ENCODE data around the gene IRAK4. TPM values are rescaled to one million over a fixed set of nuclear protein-coding genes. Genes with fewer than 3 reads are reported as not detected.

The IRAK4 gene
- total RNA-seq, 2 experiments from 2014 or later, result 24.2 to 24.5 TPM

GRCh38 chr12:43786899-43787693, 28.3 kb downstream of the IRAK4 start:
- Mint-ChIP-seq H3K9me3 (no peaks in the 10 kb centered on the region), H3K27ac (peak overlapping the region; percentile 24), H3K36me3 (ENCODE audit: low read depth) (peaks cover 11% of the 10 kb centered on the region), H3K4me1 (ENCODE audit: low read depth) (no peaks in the 10 kb centered on the region), H3K4me3 (no peak overlapping the region), H3K27me3 (ENCODE audit: low read depth) (no peaks in the 10 kb centered on the region)
- intact Hi-C loops (cut with micrococcal nuclease), result no loop called here
- CTCF ChIA-PET, result no interaction called here
- DNase-seq, result no peak

- Mint-ChIP-seq H3K4me3 (no peak overlapping the region), H3K36me3 (ENCODE audit: low read depth) (peaks cover 19% of the 10 kb centered on the region), H3K4me1 (ENCODE audit: low read depth) (no peaks in the 10 kb centered on the region), H3K9me3 (no peaks in the 10 kb centered on the region), H3K27me3 (ENCODE audit: low read depth) (no peaks in the 10 kb centered on the region), H3K27ac (no peak overlapping the region)
- CTCF ChIA-PET, result no interaction called here
- intact Hi-C loops (cut with micrococcal nuclease), result no loop called here
- DNase-seq, result no peak
Measured at GRCh38 chr12:43789941-43790340, 31.2 kb downstream of the IRAK4 start.

GRCh38 chr12:43795716-43796280, 37.0 kb downstream of the IRAK4 start:
- H3K36me3 Mint-ChIP-seq (ENCODE audit: low read depth), result peaks cover 27% of the 10 kb centered on the region
- no peaks in the 10 kb centered on the region for H3K9me3 Mint-ChIP-seq
- H3K4me1 Mint-ChIP-seq (ENCODE audit: low read depth), result peaks cover 12% of the 10 kb centered on the region
- peak overlapping the region; percentile 80 for H3K27ac Mint-ChIP-seq
- CTCF ChIA-PET, result interaction anchor here (0.8 to 1.0 kb wide), 2 partner anchors 17 to 37 kb away, joined by 3 read pairs; no protein-coding TSS in a partner anchor
- intact Hi-C loops (cut with micrococcal nuclease), result no loop called here
- DNase-seq, result no peak
- H3K4me3 Mint-ChIP-seq, result no peak overlapping the region
- no peaks in the 10 kb centered on the region for H3K27me3 Mint-ChIP-seq (ENCODE audit: low read depth)

GRCh38 chr12:43797561-43798217, 38.9 kb downstream of the IRAK4 start:
- intact Hi-C loops (cut with micrococcal nuclease), result loop anchor here (1.0 kb wide), 1 partner anchor 8 kb away; no protein-coding TSS in a partner anchor
- CTCF ChIA-PET, result no interaction called here
- no peak overlapping the region for H3K4me3 Mint-ChIP-seq
- H3K4me1 Mint-ChIP-seq (ENCODE audit: low read depth), result peaks cover 12% of the 10 kb centered on the region
- DNase-seq, result no peak
- H3K27me3 Mint-ChIP-seq (ENCODE audit: low read depth), result no peaks in the 10 kb centered on the region
- H3K27ac Mint-ChIP-seq, result peak overlapping the region; percentile 46
- H3K36me3 Mint-ChIP-seq (ENCODE audit: low read depth), result peaks cover 27% of the 10 kb centered on the region
- no peaks in the 10 kb centered on the region for H3K9me3 Mint-ChIP-seq

- peaks cover 36% of the 10 kb centered on the region for H3K4me1 Mint-ChIP-seq (ENCODE audit: low read depth)
- H3K27me3 Mint-ChIP-seq (ENCODE audit: low read depth), result no peaks in the 10 kb centered on the region
- peak; percentile 10 for DNase-seq
- H3K27ac Mint-ChIP-seq, result peak overlapping the region; percentile 100
- H3K36me3 Mint-ChIP-seq (ENCODE audit: low read depth), result peaks cover 10% of the 10 kb centered on the region
- H3K9me3 Mint-ChIP-seq, result no peaks in the 10 kb centered on the region
- CTCF ChIA-PET, result interaction anchor here (0.6 to 2.5 kb wide), 7 partner anchors 10 to 78 kb away, joined by 3 to 11 read pairs (median 4); partner anchors contain the start of genes IRAK4 and PUS7L
- intact Hi-C loops (cut with micrococcal nuclease), result loop anchor here (1.0 to 10.0 kb wide), 4 partner anchors 8 to 1922 kb away; partner anchors contain the start of gene ARID2
- H3K4me3 Mint-ChIP-seq, result peak overlapping the region; percentile 98
Measured at GRCh38 chr12:43805149-43805859, 46.6 kb downstream of the IRAK4 start.

GRCh38 chr12:43805860-43806736, 47.3 kb downstream of the IRAK4 start, which contains the start of gene TWF1:
TWF1 (minus strand) TSS chr12:43806317; CDS start chr12:43806245, 72 bp downstream.
- intact Hi-C loops (cut with micrococcal nuclease), result loop anchor here (1.0 to 10.0 kb wide), 8 partner anchors 9 to 1921 kb away; partner anchors contain the start of genes ARID2, IRAK4, PPHLN1 and PUS7L
- Mint-ChIP-seq H3K36me3 (ENCODE audit: low read depth) (peaks cover 6% of the 10 kb centered on the region), H3K4me3 (peak within 1 kb of the TSS; percentile 98), H3K27me3 (ENCODE audit: low read depth) (no peaks in the 10 kb centered on the region), H3K4me1 (ENCODE audit: low read depth) (peaks cover 39% of the 10 kb centered on the region), H3K27ac (peak within 1 kb of the TSS; percentile 100), H3K9me3 (no peaks in the 10 kb centered on the region)
- CTCF ChIA-PET, result interaction anchor here (1.9 to 2.5 kb wide), 3 partner anchors 27 to 77 kb away, joined by 5 to 11 read pairs (median 6); partner anchors contain the start of genes IRAK4 and PUS7L
- DNase-seq, result peak; percentile 88

- H3K9me3 Mint-ChIP-seq, result no peaks in the 10 kb centered on the region
- DNase-seq, result no peak
- CTCF ChIA-PET, result interaction anchor here (2.0 to 2.5 kb wide), 2 partner anchors 27 to 76 kb away, joined by 5 to 11 read pairs; no protein-coding TSS in a partner anchor
- peaks cover 5% of the 10 kb centered on the region for H3K36me3 Mint-ChIP-seq (ENCODE audit: low read depth)
- no peaks in the 10 kb centered on the region for H3K27me3 Mint-ChIP-seq (ENCODE audit: low read depth)
- H3K4me1 Mint-ChIP-seq (ENCODE audit: low read depth), result peaks cover 44% of the 10 kb centered on the region
- peak overlapping the region; percentile 100 for H3K27ac Mint-ChIP-seq
- H3K4me3 Mint-ChIP-seq, result peak overlapping the region; percentile 98
- intact Hi-C loops (cut with micrococcal nuclease), result loop anchor here (1.0 to 10.0 kb wide), 6 partner anchors 30 to 1921 kb away; partner anchors contain the start of genes ARID2, IRAK4, PPHLN1 and PUS7L
Measured at GRCh38 chr12:43806737-43807072, 48.0 kb downstream of the IRAK4 start.

- intact Hi-C loops (cut with micrococcal nuclease), result loop anchor here (5.0 to 10.0 kb wide), 2 partner anchors 1037 to 1920 kb away; partner anchors contain the start of gene ARID2
- H3K27me3 Mint-ChIP-seq (ENCODE audit: low read depth), result no peaks in the 10 kb centered on the region
- peak overlapping the region; percentile 98 for H3K4me3 Mint-ChIP-seq
- H3K27ac Mint-ChIP-seq, result peak overlapping the region; percentile 100
- peaks cover 5% of the 10 kb centered on the region for H3K36me3 Mint-ChIP-seq (ENCODE audit: low read depth)
- CTCF ChIA-PET, result interaction anchor here (2.0 to 2.5 kb wide), 2 partner anchors 26 to 75 kb away, joined by 5 to 11 read pairs; no protein-coding TSS in a partner anchor
- DNase-seq, result no peak
- no peaks in the 10 kb centered on the region for H3K9me3 Mint-ChIP-seq
- H3K4me1 Mint-ChIP-seq (ENCODE audit: low read depth), result peaks cover 49% of the 10 kb centered on the region
Measured at GRCh38 chr12:43807386-43807785, 48.6 kb downstream of the IRAK4 start.

GRCh38 chr12:43812057-43812456, 53.3 kb downstream of the IRAK4 start:
- DNase-seq, result no peak
- CTCF ChIA-PET, result no interaction called here
- intact Hi-C loops (cut with micrococcal nuclease), result no loop called here
- no peak overlapping the region for H3K4me3 Mint-ChIP-seq
- H3K27me3 Mint-ChIP-seq (ENCODE audit: low read depth), result no peaks in the 10 kb centered on the region
- H3K4me1 Mint-ChIP-seq (ENCODE audit: low read depth), result peaks cover 34% of the 10 kb centered on the region
- no peaks in the 10 kb centered on the region for H3K9me3 Mint-ChIP-seq
- H3K36me3 Mint-ChIP-seq (ENCODE audit: low read depth), result no peaks in the 10 kb centered on the region
- H3K27ac Mint-ChIP-seq, result no peak overlapping the region

GRCh38 chr12:43812926-43813325, 54.2 kb downstream of the IRAK4 start:
- Mint-ChIP-seq H3K27ac (no peak overlapping the region), H3K9me3 (no peaks in the 10 kb centered on the region), H3K4me3 (no peak overlapping the region), H3K36me3 (ENCODE audit: low read depth) (no peaks in the 10 kb centered on the region), H3K27me3 (ENCODE audit: low read depth) (no peaks in the 10 kb centered on the region), H3K4me1 (ENCODE audit: low read depth) (peaks cover 27% of the 10 kb centered on the region)
- intact Hi-C loops (cut with micrococcal nuclease), result no loop called here
- CTCF ChIA-PET, result no interaction called here
- no peak for DNase-seq

- Mint-ChIP-seq H3K4me3 (no peak overlapping the region), H3K4me1 (ENCODE audit: low read depth) (peaks cover 19% of the 10 kb centered on the region), H3K36me3 (ENCODE audit: low read depth) (no peaks in the 10 kb centered on the region), H3K27ac (no peak overlapping the region), H3K9me3 (no peaks in the 10 kb centered on the region), H3K27me3 (ENCODE audit: low read depth) (no peaks in the 10 kb centered on the region)
- CTCF ChIA-PET, result interaction anchor here (0.7 kb wide), 1 partner anchor 11 kb away, joined by 3 read pairs; no protein-coding TSS in a partner anchor
- intact Hi-C loops (cut with micrococcal nuclease), result no loop called here
- DNase-seq, result no peak
Measured at GRCh38 chr12:43815416-43815815, 56.7 kb downstream of the IRAK4 start.
